Measurements from ENCODE around the gene TAPT1. TPM values are rescaled to one million over a fixed set of nuclear protein-coding genes. Genes with fewer than 3 reads are reported as not detected.

TAPT1 gene
- total and polyA plus RNA-seq, 2 donors (not counting 1 experiment from before 2014, with no cell fraction given) = 58.4 to 76.0 TPM

- Histone ChIP-seq H3K9ac (ENCODE audit: low read length) (no peak overlapping the region), H4K20me1 (ENCODE audit: control insufficient read depth, insufficient read depth, low read length, poor library complexity, severe bottlenecking) (no peaks in the 10 kb centered on the region), H3K27ac (ENCODE audit: low read length in 2 of 2) (no peak overlapping the region), H3K4me2 (replicated peaks; ENCODE audit: low read depth, low read length, poor library complexity, severe bottlenecking) (no peak overlapping the region), H3K9me3 (ENCODE audit: control extremely low read depth in 1 of 3, control insufficient read depth in 2 of 3, insufficient read depth in 1 of 3, low read length in 2 of 3) (peaks cover 0 to 17% (median 0%) of the 10 kb centered on the region in 3 donors), H3K79me2 (ENCODE audit: control insufficient read depth, insufficient read depth, low read length) (no peaks in the 10 kb centered on the region), H2AFZ (ENCODE audit: insufficient read depth, low read depth, low read length, poor library complexity, severe bottlenecking) (no peak overlapping the region), H3K4me3 (ENCODE audit: control extremely low read depth in 1 of 5, extremely low read depth in 1 of 5, insufficient read depth in 1 of 5, low read depth in 2 of 5, low read length in 4 of 5) (no peak overlapping the region), H3K36me3 (replicated peaks in 1 of 2; ENCODE audit: control extremely low read depth in 1 of 2, control insufficient read depth in 1 of 2, extremely low read depth in 1 of 2, insufficient read depth in 2 of 2, low read length in 1 of 2) (no peaks in the 10 kb centered on the region), H3K27me3 (replicated peaks in 1 of 4; ENCODE audit: control extremely low read depth in 1 of 4, control insufficient read depth in 3 of 4, insufficient read depth in 4 of 4, low read length in 3 of 4) (peaks cover 0 to 9% (median 1%) of the 10 kb centered on the region in 4 experiments), H3K4me1 (ENCODE audit: control insufficient read depth in 2 of 2, insufficient read depth in 2 of 2, low read length in 2 of 2) (no peaks in the 10 kb centered on the region)
- DNase-seq (no peak), ATAC-seq (ENCODE audit: low read depth) (no peak)
- Mint-ChIP-seq H3K4me1 (no peaks in the 10 kb centered on the region), H3K27ac (no peak overlapping the region), H3K27me3 (peaks cover 18% of the 10 kb centered on the region), H3K9me3 (ENCODE audit: insufficient read depth) (no peaks in the 10 kb centered on the region), H3K4me3 (no peak overlapping the region)
- ChIA-PET CTCF (no interaction called here), POLR2A (no interaction called here)
- intact Hi-C loops (cut with micrococcal nuclease) = no loop called here
- TF ChIP-seq CTCF (IDR thresholded peaks at IDR 0.05) = no peak
- TF ChIP-seq EZH2 (IDR thresholded peaks at IDR 0.05; ENCODE audit: borderline replicate concordance, insufficient read depth, low read depth, low read length, poor library complexity, severe bottlenecking) = no peak
- WGBS (ENCODE audit: insufficient coverage) = 91% methylated on average over 5 of the region's 5 CpGs
These were observed 89.4 kb downstream of the TAPT1 start for GRCh38 chr4:16136827-16137226.

- no peak overlapping the region for H3K27ac ChIP-seq (ENCODE audit: low read length in 2 of 2)
These were observed 90.0 kb downstream of the TAPT1 start for GRCh38 chr4:16136311-16136710.

More at GRCh38 chr4:16136311-16136710, 90.0 kb downstream of the TAPT1 start:
- CTCF ChIA-PET = no interaction called here
- TF ChIP-seq EZH2 (IDR thresholded peaks at IDR 0.05; ENCODE audit: borderline replicate concordance, insufficient read depth, low read depth, low read length, poor library complexity, severe bottlenecking) (no peak), CTCF (IDR thresholded peaks at IDR 0.05) (no peak)
- Mint-ChIP-seq H3K9me3 (ENCODE audit: insufficient read depth) (no peaks in the 10 kb centered on the region), H3K27ac (no peak overlapping the region), H3K4me3 (no peak overlapping the region), H3K4me1 (no peaks in the 10 kb centered on the region), H3K27me3 (peaks cover 18% of the 10 kb centered on the region)
- no peaks in the 10 kb centered on the region for H3K79me2 ChIP-seq (ENCODE audit: control insufficient read depth, insufficient read depth, low read length)
- no peaks in the 10 kb centered on the region for H4K20me1 ChIP-seq (ENCODE audit: control insufficient read depth, insufficient read depth, low read length, poor library complexity, severe bottlenecking)
- H3K27me3 ChIP-seq (replicated peaks in 1 of 4; ENCODE audit: control extremely low read depth in 1 of 4, control insufficient read depth in 3 of 4, insufficient read depth in 4 of 4, low read length in 3 of 4) = peaks cover 0 to 9% (median 1%) of the 10 kb centered on the region in 4 experiments
- H3K4me2 ChIP-seq (replicated peaks; ENCODE audit: low read depth, low read length, poor library complexity, severe bottlenecking) = no peak overlapping the region
- POLR2A ChIA-PET = no interaction called here
- ATAC-seq (ENCODE audit: low read depth) (no peak), DNase-seq (no peak)
- H3K36me3 ChIP-seq (replicated peaks in 1 of 2; ENCODE audit: control extremely low read depth in 1 of 2, control insufficient read depth in 1 of 2, extremely low read depth in 1 of 2, insufficient read depth in 2 of 2, low read length in 1 of 2) = no peaks in the 10 kb centered on the region
- no peak overlapping the region for H3K9ac ChIP-seq (ENCODE audit: low read length)
- no peaks in the 10 kb centered on the region for H3K4me1 ChIP-seq (ENCODE audit: control insufficient read depth in 2 of 2, insufficient read depth in 2 of 2, low read length in 2 of 2)
- peaks cover 0 to 12% (median 0%) of the 10 kb centered on the region in 3 donors for H3K9me3 ChIP-seq (ENCODE audit: control extremely low read depth in 1 of 3, control insufficient read depth in 2 of 3, insufficient read depth in 1 of 3, low read length in 2 of 3)
- no peak overlapping the region for H2AFZ ChIP-seq (ENCODE audit: insufficient read depth, low read depth, low read length, poor library complexity, severe bottlenecking)
- intact Hi-C loops (cut with micrococcal nuclease) = no loop called here
- H3K4me3 ChIP-seq (ENCODE audit: control extremely low read depth in 1 of 5, extremely low read depth in 1 of 5, insufficient read depth in 1 of 5, low read depth in 2 of 5, low read length in 4 of 5) = no peak overlapping the region
- WGBS (ENCODE audit: insufficient coverage) = 50% methylated on average over 1 of the region's 1 CpG

Measured in B cell (primary cell).